Mucosa of gallbladder (tissue), 1 donor: ENCODE data around the gene AMMECR1L. TPM values are rescaled to one million over a fixed set of nuclear protein-coding genes. Genes with fewer than 3 reads are reported as not detected.

ENCODE experiments used
- DNase-seq: peaks from one replicate; pipeline ENCODE4 v3.0.0-alpha.2; 2020; ENCODE audit warnings: low spot score
- total RNA-seq: library from RNA; stranded (reverse); gene quantifications from one replicate; pipeline ENCODE4 v1.2.1, GENCODE V29; 2021
- donor health status: DM: no; HTN: no; CAD: no.

AMMECR1L gene
- total RNA-seq, 1 donor from 2014 or later = 14.4 TPM

DNA sequence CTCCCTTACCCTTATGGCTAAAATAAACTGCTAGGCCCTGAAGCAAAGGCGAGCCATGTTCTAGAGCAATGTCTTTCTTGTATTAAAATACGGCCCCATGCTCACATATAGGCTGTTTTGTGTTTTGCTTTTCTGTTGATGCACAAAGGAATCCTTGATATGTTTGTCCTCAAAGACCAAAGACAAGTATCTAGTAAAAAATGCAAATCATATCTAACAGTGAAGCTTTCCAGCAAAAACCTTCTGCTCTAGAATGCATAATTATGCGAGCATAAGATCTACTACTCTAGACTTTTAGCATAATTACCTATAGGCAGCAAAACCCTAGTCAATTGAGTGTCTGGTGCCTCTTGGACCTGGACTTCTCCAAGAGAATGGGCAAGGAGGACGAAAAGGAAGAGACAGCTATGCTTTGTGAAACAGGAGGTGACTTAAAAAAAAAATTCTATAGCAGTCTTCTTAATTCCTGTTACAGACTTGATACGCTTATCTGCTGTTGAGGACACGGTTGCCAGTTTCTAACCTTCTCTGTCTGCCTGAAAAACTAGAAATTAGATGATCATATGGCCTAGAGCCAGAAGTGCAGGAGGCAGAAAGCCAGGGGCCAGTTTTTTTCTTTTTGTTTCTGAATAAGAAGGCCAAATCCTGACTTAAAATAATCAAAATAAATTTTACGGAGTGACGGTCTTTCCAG is 1.5 kb upstream of the AMMECR1L start:
- DNase-seq = no peak

DNA sequence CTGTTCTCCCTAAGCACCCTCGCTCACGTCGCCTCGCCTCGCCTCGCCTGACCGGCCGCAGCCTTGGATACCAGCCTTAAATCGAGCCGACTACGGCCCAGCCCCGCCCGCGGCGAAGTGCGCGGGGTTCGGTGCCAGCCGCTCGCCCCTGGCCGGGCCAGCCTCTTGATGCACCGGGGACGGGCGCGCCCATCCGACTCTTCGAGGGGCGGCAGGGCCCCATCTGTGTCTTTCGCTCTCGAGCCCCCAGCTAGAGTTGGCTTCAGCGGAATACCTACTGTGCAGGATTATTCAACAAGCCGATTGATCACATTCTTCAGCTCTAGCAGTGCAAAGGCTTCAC is 808 bp upstream of the AMMECR1L start:
- DNase-seq = peak; percentile 16

DNA sequence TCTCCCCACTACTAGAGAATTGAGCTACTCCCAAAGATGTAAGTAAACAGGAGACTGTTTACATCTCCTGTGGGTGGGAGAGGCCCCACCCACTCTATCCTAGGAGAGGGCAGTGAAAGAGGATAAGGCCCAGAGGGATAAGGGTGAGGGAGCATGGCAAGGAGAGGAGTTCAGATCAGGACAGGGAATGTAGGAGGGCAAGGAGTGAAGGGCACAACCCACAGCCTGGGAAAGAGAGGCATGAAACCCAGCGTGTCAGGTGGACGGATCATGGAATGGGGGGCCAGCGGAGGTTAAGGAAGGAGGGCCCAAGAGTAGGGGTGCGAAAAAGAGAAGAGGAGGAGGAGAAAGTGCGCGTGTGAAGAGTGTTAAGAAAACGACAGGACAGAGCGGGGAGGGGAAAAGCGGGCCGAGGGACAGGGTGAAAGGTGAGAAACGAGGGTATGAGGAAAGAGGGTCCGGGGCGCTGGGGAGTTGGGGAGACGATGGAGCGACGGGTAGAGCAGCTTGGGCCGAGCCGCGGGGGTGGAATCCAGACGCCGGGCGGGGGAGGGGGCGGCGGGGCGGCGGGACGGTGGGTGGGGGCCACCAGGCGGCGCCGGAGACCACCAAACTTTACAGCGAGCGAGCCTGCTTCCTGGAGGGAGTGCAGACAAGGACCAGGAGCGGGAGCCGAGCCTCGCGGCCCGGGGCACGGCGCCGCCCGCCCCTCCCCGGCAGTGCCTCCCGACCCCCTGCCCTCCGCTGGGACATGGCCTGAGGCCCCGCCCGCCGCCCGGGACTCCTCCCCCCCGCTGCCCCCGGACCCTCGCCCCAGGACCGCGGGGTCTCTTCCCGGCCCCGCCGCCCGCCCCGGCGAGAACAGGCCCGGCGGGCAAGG is 655 bp downstream of the AMMECR1L start:
- DNase-seq = peak; percentile 26

DNA sequence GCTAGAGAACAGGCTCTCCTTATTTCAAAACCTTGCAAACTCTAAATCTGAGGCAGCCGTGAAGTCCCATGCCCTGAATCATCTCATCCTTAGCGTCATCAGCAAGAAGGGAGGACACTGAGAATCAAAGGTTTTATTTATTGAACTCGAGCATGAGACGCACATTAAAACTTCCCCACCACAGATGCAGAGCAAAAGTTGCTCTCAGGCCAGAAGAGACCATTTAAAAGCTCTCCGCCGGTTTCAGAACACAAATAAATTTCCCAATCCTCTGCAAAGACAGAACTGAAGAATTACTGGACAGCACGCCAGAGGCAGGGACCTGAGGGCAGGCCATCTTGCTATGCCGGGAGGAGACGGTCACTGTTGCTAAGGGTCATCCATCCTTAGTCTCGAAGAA is 1.3 kb downstream of the AMMECR1L start:
- DNase-seq = no peak

DNA sequence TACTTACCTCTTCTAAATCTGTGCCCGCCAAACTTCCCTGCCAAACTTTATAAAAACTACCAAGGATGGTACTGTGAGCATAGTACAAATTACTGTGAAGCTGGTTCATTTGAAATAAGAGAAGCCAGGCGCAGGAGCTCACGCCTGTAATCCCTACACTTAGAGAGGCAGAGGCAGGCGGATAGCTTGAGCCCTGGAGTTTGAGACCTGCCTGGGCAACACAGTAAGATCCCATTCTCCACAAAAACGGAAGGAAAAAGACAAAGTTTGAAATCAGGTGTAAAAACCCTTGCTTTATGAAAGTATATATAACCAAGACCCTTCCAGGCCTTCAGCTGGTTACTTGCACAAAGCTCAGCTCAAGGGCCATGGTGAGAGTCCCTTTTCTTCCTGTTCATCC is 5.9 kb downstream of the AMMECR1L start:
- no peak for DNase-seq

DNA sequence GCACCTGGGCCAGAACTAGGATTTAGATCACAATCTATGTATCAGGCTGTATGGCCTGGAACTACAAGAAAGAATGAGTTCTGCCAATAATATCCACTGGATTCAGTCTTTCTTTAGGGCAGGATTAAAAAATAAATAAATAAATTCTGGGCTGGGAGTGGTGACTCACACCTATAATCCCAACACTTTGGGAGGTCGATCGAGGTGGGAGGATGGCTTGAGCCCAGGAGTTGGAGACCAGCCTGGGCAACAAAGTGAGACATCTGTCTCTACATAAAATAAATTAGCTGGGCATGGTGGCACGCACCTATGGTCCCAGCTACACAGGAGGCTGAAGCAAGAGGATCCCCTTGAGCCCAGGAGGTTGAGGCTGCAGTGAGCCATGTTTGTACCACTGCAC is 8.1 kb downstream of the AMMECR1L start:
- no peak for DNase-seq

DNA sequence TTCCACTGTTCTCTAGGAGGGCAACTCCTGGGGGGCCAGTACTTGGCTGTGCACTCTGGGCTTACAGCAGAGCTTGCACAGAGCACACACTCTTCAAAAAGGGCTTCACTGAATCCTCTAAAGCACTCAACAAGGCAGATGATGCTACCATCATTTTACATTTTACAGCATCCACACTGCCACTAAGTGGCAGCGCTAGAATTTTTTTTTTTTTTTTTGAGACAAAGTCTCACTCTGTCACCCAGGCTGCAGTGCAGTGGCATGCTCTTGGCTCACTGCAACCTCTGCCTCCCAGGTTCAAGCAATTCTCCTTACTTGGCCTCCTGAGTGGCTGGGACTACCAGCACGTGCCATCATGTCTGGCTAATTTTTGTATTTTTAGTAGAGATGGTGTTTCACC is 8.6 kb downstream of the AMMECR1L start:
- no peak for DNase-seq

DNA sequence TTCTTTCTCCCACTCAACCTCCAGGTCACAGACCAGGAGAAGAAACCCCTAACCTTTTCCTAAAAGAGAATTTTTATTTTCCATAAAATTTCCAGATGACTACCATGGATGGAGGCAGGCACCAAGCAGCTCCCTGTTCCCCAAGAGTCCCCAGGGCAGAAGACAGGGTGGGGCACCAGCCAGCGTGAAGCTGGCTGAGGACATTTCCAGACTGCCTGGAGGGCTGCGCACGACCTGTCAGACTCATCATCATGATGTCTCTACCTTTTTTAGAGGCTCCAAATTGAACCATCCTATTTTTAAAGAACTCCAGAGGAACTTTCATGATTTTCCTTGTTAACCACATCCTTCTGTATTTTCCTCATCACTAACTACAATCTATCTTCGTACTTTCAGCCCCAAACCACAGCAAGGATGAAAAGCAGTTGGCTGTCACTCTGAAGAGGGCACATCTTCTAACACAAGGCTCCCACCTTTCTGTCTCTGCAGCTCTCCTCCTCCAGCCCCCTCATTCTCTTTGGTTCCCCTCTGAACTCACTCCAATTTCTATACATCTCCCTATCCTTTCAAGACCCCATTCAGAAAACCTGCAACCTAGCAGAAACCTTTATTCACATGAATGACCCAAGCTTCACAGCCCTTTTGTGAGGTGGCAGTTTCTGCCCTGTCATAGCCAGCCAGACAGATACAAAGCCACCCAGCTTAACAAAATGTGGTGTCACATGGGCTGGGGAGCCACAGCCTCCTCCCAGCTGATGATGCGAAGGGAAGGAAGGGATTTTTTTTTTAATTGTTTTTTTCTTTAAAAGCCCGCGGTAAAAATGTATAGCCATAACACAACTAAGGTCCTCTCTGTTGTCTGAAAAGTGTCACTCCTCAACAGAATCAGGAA is 11.1 kb downstream of the AMMECR1L start:
- DNase-seq = no peak

DNA sequence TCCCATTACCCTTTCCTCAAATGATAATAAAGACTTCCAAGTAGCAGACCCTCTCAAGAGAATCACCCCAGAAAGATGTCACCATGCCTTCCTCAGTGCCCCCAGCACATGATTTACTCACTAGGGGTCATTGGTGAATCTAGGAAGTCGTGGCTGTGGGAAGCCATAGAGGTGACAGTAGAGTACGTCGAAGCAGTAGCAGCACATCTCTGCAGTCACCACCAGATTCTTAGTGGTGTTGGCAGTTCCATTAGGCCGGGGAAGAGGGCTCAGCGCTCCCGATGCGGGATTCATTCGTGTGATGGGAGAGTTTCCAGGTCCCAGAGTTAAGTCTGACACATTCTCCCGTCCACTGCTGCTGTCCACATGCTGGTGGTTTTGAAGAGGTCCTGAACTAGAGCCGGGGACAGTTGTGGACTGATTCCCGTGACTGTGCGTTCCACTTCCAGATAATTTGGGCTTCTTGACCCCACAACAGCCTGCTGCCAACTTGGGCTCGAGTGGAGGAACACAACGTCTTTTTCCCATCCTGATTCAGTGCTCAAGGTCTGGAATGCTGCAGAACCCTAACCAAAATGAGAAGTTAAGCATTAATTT is 12.0 kb downstream of the AMMECR1L start:
- no peak for DNase-seq

DNA sequence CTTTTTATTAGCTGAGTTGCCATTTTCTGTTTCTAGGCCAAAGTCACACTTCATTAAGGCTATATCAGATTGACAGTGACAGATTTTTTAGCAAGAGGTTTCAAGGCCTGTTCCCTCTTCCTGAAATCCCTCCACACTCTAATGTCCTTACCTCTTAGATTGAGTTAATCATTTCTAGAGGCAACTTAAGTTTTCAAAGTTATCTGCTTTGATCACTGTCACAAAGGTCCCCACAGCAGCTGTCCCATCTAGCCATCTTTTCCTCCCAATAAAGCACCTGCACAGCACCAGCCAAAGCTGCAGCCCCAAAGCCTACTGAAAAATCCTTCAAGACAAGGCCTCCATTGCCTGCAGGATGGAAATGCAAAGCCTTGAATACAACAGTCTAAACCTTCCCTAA is 13.4 kb downstream of the AMMECR1L start:
- DNase-seq = no peak

DNA sequence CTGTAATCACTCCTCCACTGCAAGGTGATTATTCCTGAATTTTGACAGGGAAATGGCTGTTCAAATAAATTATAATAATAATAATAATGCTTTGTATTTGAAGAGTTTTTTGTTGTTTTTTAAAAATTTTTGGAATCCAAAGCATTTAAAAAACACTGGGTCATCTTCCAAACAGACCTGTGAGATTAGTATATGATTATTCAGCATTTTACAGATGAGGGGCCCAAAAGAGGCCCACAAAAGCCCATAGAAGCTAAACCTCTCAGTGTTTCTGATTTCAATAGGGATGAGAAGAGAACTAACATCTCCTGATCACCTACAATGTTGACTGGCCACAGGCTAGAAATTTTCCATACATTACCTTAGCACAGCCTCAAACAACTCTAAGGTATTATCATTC is 19.8 kb downstream of the AMMECR1L start:
- DNase-seq = no peak

DNA sequence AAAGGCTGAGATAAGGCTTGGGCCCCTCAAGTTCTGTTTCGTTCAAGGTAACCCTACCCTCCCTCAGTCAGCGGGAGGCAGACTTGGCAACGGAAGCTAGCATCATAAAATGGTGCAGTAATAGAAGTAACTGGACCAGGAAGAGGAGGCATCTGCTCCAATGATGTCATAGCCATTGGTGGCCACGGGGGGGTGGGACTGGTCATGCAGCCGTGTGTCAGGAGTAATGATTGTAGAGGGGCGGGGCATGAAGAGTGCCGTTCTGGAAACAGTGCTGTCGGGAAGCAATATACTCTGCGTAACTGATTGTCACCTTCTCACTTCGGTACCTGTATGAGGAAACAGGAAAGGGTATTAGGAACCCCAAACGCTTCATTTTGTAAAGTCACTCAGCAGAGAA is 20.9 kb downstream of the AMMECR1L start:
- no peak for DNase-seq

DNA sequence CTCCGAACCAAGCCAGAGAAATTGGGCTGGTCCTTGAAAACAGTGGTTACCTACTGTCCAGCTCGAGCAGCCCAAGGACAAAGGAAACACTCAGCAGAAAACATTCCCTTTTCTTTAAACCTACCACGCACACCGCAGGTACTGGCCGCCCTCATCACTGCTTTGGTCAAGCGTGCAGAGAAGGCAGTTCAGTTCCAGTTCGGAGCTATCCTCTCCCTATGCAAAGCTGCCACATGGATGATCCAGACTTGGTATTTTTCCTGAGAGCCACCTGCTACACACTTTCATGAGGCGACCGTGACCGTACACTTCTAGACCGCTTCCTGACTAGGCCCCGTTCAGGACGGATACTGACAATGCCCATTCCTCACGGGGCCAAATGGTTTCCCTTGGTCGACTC is 23.5 kb downstream of the AMMECR1L start:
- DNase-seq = no peak

DNA sequence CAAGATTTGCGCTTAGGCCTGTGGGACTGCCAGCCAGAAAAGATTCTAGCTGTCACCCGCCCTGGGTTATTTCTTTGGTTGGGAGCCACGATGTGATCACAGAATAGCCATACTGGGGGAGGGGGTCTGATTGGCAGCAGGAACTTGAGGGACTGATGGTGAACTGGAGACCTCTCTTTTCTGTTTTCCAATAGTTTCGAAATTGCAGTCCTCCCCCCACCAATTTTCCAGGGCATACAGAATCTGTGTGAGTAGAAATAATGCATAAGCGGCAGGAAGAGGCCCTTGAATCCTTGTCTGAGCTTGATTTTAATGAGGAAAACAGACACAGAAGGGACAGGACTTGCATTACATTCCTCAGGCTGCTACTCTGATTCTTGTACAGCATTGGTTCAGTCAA is 25.6 kb downstream of the AMMECR1L start:
- DNase-seq = no peak

DNA sequence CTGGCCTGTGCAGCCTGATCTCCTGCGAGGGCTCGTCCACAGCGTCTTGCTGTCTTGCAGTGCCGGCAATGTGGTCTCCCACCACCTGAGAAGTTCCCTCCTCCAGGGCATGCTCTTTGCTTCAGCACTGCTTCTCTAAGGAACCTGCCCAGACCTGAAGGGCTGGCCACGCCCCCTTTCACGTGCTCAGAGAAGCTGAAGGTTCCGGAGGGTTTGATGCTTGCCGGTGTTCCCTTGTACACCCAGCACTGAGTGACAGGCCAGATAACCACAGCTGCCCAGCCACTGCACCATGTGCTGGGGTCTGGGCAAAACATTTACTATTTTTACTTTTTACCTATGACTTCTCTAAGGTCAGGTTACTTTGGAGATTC is 26.1 kb downstream of the AMMECR1L start:
- peak; percentile 56 for DNase-seq

DNA sequence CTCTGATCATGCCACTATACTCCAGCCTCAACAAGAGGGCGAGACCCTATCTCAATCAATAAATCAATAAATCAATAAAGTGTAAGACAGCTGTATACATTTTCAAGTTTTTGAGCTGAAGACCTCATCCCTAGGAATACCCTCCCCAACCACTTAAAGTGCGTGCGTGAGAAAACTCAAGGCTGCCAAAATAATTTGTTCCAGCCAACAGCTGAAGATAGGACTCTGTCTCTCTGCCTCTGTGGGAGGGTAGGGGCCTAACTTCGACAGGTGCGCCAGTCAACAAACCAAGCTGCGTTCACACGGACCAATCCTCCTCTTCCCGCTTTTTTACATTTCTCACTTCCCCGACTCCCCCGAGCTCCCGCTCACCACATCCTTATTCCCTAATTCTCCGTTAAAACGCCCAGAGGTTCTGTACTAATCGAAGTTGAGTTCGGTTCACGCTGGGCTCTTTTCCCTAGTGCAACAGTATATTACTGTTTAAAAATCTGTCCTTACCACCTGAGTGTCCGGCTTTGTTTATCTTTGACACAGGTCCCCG is 28.4 kb downstream of the AMMECR1L start:
- no peak for DNase-seq

DNA sequence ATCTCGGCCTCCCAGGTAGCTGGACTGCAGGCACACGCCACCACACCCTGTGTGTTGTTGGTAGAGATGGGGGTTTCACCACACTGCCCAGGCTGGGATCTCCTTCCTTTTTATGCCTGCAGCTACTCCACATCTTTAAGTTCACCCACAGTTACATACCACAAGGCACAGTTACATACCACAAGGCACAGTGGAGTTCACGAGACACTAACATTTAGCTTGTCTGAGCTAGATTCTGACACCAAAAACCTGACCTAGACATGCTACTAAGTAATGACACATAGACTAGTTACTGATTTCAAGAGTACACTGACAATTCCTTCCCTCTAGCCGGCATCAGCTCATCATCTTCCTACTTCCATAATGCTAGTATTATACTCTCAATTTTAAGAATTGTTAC is 32.1 kb downstream of the AMMECR1L start:
- no peak for DNase-seq

DNA sequence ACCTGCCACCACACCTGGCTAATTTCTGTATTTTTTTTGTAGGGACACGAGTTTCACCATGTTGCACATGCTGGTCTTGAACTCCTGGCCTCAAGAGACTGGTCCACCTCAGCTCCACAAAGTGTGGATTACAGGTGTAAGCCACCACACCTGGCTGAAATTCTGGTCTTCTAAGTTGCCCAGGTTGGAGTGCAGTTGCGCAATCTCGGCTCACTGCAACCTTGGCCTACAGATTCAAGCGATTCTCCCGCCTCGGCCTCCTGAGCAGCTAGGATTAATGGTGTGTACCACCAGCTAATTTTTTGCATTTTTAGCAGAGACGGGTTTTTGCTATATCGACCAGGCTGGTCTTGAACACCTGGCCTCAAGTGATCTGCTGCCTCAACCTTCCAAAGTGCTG is 33.4 kb downstream of the AMMECR1L start:
- DNase-seq = no peak

DNA sequence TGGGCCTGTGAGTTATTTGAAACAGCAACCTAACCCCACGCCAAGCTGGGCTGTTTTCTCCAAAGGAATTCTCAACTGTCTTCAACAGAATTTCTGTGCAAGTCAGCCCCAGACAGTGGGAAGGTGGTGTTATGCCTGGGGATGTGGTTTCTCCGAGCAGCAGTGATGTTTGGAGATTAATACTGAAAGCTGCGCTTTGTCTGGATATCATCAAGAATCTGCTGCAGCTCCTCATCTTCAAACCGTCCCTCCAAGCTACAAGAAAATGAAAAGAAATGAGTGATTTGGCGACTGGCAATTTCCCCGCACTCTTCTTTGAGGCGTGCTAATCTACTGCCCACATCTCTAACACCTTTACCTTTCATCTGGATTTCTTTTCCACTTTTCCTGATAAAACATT is 37.8 kb downstream of the AMMECR1L start:
- no peak for DNase-seq

DNA sequence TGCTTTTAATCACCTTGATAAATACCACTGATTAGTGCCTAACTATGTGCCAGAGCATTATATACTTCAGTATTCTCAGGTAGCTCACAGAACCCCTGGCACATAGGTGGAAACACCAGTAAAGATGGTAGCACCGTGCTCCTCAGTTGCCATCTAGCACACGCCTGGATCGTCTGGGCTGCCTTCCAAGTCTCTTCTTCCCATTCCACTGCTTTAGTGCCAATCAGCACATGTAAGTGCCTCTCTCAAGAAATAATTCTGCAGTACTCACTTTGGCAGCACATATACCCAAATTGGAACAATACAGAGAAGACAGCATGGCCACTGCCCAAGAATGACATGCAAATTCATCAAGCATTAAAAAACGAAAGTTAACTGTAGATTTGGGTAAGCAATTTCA is 40.8 kb downstream of the AMMECR1L start:
- DNase-seq = no peak

DNA sequence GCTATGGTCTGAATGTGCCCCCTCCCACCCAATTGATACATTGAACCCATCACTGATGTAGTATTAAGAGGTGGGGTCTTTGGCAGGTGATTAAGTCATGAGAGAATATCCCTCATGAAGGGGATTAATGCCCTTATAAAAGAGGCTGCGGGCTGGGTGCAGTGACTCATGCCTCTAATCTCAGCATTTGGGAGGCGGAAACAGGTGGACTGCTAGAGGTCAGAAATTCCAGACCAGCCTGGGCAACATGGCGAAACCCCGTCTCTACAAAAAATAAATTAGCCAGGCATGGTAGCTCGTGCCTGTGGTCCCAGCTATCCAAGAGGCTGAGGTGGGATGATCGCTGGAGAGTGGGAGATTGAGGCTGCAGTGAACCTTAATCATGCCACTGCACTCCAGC is 42.1 kb downstream of the AMMECR1L start:
- no peak for DNase-seq
